ENCODE results near the gene SOX12. TPM values are rescaled to one million over a fixed set of nuclear protein-coding genes. Genes with fewer than 3 reads are reported as not detected.
"Not testable (repeated sequence)": the region's sequence is repeated elsewhere in the genome, so short reads cannot be mapped to it uniquely, and the experiment has no call there.

The SOX12 gene
- total RNA-seq, 2 experiments from 2014 or later: 7.9 to 8.1 TPM

GRCh38 chr20:348972-349841 is 23.9 kb downstream of the SOX12 start:
- POLR2A ChIA-PET: no interaction called here
- CTCF ChIA-PET: interaction anchor here (1.0 kb wide), 1 partner anchor 129 kb away, joined by 5 read pairs; no protein-coding TSS in a partner anchor

GRCh38 chr20:353166-353565 is 27.8 kb downstream of the SOX12 start:
- CTCF ChIA-PET: interaction anchor here (1.0 to 3.1 kb wide), 6 partner anchors 9 to 146 kb away, joined by 3 to 14 read pairs (median 6); partner anchors contain the start of gene TRIB3
- POLR2A ChIA-PET: no interaction called here

- ChIA-PET POLR2A (no interaction called here), CTCF (interaction anchor here (0.5 to 3.1 kb wide), 22 partner anchors 8 to 311 kb away, joined by 3 to 20 read pairs (median 4); partner anchors contain the start of gene TRIB3)
These were observed 29.1 kb downstream of the SOX12 start for GRCh38 chr20:354298-354977.

GRCh38 chr20:356154-356553 is 30.8 kb downstream of the SOX12 start:
- CTCF ChIA-PET: interaction anchor here (0.7 to 1.3 kb wide), 4 partner anchors 51 to 380 kb away, joined by 3 read pairs; no protein-coding TSS in a partner anchor
- POLR2A ChIA-PET: not testable (repeated sequence)

DNA sequence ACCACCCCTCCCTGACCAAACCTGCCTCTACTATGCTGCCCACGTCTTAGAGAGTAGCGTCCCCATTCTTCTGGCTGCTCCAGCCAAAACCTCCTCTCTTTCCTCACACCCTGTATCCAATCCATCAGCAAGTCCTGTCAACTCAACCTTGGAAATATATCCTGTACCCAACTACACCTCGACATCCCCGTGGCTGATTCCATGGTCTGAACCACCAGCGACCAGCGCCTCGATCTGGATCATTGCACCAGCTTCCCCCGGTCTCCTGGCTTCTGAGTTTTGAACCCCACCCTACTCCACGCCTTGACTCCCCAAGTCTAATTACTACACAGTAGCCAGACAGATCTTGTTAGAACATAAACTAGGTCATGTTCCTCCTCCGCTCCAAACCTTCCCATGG is 31.4 kb downstream of the SOX12 start:
- POLR2A ChIA-PET: no interaction called here

DNA sequence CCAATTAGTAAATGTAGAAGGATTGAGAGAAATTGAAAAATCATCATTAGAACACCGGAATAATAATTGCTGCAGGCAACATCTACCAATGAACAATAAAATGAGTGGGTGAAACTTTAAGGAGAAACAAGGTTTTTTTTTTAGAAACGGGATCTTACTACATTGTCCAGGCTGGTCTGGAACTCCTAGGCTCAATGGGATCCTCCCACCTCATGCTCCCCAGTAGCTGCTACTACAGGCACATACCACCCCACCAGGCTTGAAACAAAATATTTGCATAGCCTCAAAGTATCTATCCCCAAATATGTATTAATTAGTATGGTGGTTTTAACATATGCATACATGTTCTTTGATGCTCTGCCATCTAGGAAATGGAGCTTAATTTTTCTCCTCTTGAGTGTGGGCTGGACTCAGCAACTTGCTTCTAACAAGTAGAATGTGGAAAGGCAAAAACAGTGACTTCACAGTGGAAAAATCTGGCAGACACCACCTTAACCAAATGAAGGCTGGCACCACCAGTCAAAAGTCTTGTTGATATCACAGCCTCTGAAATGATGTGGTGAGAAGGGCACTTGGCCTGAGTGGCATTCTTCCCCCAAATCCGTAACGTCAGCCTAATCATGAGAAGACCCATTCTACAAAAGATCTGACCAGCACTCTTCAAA is 33.7 kb downstream of the SOX12 start:
- ChIA-PET POLR2A (no interaction called here), CTCF (no interaction called here)

More for the DNA sequence above, 31.4 kb downstream of the SOX12 start:
- CTCF ChIA-PET: interaction anchor here (0.7 kb wide), 1 partner anchor 379 kb away, joined by 3 read pairs; no protein-coding TSS in a partner anchor

GRCh38 chr20:361561-361960 is 36.2 kb downstream of the SOX12 start:
- CTCF ChIA-PET: interaction anchor here (1.7 to 1.8 kb wide), 3 partner anchors 8 to 118 kb away, joined by 3 to 7 read pairs (median 4); no protein-coding TSS in a partner anchor
- POLR2A ChIA-PET: no interaction called here

DNA sequence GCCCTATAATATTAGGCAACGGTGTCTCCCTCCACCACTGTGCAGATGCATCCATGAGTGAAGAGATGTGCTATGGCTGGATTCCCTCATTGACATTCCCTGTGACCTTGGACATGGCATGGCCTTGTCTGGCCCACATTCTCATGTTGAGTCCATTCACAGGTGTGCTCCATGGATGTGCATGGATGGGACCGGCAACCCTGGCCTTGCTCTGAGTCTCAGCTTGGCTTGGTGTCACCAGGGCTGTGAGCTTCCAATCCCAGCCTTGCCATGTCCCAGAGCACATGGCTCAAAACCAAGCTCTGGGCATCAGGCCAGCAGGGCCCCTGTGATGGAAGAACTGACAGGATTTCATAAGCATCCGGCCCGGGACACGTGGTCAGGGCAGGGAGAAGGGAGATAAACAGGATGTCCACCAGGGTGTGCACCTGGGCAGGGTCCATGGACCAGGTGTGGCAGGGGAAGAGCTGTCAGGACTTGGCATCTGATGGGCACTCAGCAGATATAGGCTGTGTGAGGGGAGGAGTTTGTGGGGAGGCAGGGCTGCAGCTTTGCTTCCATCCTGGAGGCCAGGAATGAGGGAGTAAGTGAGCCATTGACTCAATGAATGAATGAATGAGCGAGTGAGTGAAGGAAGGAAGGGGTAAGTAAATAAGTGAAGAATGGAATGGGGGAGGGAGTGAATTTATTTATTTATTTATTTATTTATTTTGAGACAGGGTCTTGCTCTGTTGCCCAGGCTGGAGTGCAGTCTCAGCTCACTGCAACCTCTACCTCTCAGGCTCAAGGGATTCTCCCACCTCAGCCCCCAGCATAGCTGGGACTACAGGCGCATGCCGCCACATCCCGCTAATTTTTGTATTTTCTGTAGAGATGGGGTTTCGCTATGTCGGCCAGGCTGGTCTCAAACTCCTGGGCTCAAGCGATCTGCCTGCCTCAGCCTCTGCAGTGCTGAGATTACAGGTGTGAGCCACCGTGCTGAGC is 37.2 kb downstream of the SOX12 start:
- POLR2A ChIA-PET: interaction anchor here (0.6 to 1.2 kb wide), 4 partner anchors 18 to 86 kb away, joined by 3 to 13 read pairs (median 4); partner anchors contain the start of gene TRIB3
- CTCF ChIA-PET: interaction anchor here (0.5 to 1.8 kb wide), 6 partner anchors 9 to 117 kb away, joined by 3 to 7 read pairs (median 4); no protein-coding TSS in a partner anchor

DNA sequence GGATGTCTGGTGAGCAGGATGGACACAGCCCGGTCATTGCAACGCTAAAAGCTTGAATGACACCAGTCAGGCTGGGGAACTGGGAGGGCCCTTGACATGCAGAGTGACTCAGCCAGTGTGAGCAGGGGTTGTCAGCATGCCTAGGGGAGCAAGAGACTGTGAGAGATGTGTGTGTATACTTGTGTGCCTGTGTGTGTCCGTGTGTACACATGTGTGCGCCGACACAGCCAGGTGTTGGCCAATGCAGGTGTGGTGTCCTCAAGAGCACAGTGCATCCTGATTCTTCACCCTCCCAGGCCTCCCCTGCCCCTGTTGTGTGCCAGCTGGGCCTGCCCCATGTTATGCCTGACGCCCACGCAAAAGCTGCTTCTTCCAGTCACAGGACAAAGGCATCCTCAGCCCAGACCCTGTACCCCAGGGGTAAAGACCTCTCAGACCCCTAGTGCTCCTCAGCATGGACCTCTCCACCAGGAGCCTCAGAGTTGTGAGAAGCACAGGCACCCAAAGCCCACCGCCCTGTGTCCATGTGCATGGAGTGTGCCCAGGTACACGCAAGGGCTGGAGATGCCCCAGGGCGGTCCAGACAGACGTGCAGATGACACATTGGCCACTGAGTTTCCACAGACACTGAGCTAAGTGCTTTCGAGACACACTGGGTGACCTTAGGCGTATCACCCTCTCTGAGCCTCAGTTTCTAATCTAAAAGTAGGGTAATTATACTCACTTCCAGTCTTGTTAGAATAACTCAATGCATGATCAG is 38.1 kb downstream of the SOX12 start:
- CTCF ChIA-PET: interaction anchor here (0.9 to 1.7 kb wide), 2 partner anchors 9 to 75 kb away, joined by 3 to 4 read pairs; no protein-coding TSS in a partner anchor
- POLR2A ChIA-PET: interaction anchor here (0.6 kb wide), 2 partner anchors 15 to 85 kb away, joined by 4 read pairs; no protein-coding TSS in a partner anchor

DNA sequence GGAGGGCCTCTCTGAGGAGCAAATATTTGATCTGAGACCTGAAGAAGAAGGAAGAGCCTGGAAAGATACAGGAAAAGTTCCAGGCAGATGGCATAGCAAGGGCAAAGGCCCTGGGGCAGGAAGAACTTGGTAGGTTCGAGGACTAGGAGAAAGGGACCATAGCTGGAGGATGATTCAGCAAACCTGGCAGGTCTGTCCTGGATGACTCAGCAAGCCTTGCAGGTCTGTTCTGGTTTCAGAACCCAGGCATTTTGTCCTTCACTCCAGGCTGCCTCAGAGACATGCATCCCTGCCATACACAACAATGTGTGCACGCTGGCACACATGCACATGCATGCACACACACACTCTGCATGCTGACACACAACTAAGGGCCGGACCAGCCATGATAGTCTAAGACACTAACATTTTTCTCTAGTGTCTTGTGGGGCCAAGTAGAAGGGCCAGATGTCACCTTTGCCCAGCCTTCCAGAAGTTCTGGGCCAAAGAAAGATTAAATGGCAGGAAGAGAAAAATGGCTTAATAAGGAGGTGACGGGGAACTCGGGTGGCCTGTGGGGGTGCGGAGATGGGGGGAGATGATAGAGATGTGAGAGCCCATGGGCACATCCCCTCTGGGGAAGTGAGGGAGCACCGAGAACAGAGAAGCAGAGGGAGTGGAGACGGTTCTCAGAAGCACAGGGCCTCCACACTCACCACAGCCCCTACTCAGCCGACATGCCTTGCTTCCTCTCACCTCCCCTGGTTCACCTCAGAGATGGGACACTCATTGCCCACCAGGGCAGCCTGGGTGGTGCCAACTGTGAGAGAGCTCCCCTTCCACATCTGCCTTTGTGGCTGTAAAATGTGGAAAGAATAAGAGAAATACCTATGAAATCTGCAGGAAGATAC is 39.8 kb downstream of the SOX12 start:
- CTCF ChIA-PET: interaction anchor here (0.6 kb wide), 1 partner anchor 36 kb away, joined by 3 read pairs; no protein-coding TSS in a partner anchor
- POLR2A ChIA-PET: no interaction called here

- POLR2A ChIA-PET: no interaction called here
These were observed 40.8 kb downstream of the SOX12 start for GRCh38 chr20:366041-366718.

DNA sequence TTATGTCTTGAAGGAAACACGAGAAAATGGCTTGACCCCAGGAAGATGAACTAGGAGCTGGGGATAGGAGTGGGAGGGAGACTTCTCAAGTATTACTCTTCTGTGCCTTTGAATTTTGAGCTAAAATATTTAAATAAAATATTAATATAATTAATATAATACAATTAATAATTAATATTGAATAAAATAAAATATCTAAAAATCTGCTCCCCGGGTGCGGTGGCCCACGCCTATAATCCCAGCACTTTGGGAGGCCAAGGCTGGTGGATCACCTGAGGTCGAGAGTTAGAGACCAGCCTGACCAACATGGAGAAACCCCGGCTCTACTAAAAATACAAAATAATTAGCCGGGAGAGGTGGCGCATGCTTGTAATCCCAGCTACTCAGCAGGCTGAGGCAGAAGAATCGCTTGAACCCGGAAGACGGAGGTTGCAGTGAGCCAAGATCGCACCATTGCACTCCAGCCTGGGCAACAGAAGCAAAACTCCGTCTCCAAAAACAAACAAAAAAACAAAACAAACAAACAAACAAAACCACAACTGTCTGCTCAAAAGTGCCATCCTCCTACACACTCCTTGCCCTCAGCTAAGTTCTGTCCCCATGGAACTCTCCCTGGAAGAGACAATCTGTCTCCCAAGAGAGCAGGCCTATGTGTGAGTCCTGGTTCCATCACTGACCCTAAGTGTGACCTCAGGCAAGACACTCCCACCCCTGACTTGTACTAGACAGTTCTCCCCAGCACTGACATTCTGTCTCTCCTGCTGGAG is 41.5 kb downstream of the SOX12 start:
- POLR2A ChIA-PET: no interaction called here
- CTCF ChIA-PET: interaction anchor here (0.6 kb wide), 2 partner anchors 12 to 383 kb away, joined by 3 read pairs; no protein-coding TSS in a partner anchor

More at GRCh38 chr20:366041-366718, 40.8 kb downstream of the SOX12 start:
- CTCF ChIA-PET: interaction anchor here (0.6 kb wide), 2 partner anchors 13 to 384 kb away, joined by 3 read pairs; no protein-coding TSS in a partner anchor

DNA sequence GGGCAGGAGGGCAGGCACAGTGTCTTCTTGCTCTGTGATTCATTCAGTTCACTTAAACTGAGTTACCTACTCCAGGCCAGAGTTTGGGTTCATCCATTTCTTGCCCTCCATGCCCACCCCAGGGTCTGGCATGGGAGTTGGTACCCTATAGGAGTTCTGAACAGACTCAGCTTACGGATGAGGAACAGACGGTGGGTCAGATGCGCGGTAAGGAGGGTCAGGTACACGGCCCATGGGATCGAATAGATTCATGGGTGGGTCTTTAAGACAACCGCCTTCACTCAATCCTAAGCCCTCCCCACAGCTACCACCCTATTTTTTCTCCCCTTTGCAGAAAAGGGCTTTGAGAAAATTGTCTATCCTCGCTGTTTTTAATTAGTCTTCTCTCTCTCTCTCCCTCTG is 42.1 kb downstream of the SOX12 start:
- POLR2A ChIA-PET: no interaction called here
- CTCF ChIA-PET: no interaction called here

DNA sequence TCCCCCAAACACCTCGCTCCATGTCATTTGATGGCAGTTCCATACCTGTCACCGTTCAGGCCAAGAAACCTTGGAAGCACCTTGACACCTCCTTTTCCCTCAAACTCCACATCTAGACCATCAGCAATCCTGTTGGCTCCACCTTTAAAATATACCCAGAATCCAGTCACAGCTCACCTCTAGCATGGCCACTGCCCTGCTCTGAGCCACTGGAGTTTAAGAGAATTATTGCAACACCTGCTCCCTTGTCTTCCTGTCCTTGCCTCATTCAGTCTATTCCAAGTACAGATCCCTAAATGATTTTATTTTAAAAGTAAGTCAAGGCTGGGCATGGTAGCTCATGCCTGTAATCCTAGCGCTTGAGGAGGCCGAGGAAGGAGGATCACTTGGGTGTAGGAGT is 43.6 kb downstream of the SOX12 start:
- ChIA-PET POLR2A (no interaction called here), CTCF (interaction anchor here (0.8 kb wide), 1 partner anchor 15 kb away, joined by 3 read pairs; no protein-coding TSS in a partner anchor)

DNA sequence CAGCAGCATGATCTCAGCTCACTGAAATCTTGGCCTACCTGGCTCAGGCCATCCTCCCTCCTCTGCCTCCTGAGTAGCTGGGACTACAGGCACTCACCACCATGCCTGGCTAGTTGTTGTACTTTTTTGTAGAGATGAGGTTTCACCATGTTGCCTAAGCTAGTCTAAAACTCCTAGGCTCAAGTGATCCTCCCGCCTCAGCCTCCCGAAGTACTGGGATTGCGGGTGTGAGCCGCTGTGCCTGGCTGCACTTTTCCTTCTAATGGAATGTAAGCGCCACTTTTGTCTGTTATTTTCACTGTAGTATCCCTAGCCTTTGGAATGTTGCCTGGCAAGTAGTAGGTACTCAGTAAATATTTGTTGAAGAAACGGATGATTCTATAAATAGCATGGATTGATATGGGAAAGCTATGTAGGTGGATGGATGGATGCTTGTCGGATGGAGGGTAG is 44.8 kb downstream of the SOX12 start:
- CTCF ChIA-PET: interaction anchor here (1.4 kb wide), 1 partner anchor 16 kb away, joined by 4 read pairs; no protein-coding TSS in a partner anchor
- POLR2A ChIA-PET: no interaction called here
